Endodermal cell (in vitro differentiated cells): Measurements from ENCODE around the gene GNB1. TPM values are rescaled to one million over a fixed set of nuclear protein-coding genes. Genes with fewer than 3 reads are reported as not detected.

Experiments
- DNase-seq: peaks from one replicate; pipeline ENCODE4 v3.0.0-alpha.2; 2017
- H3K27ac ChIP-seq: 2 replicates; pipeline ENCODE4 v1.5.1; 2013; ENCODE audit warnings: mild to moderate bottlenecking, low read depth, low read length, moderate library complexity
- H3K27me3 ChIP-seq: 2 replicates; pipeline ENCODE4 v1.6.1; 2013; ENCODE audit warnings: mild to moderate bottlenecking, low read length, moderate library complexity; ENCODE audit not compliant: insufficient read depth, control insufficient read depth, poor library complexity, severe bottlenecking
- H3K36me3 ChIP-seq: 2 replicates; pipeline ENCODE4 v1.7.0; 2013; ENCODE audit warnings: mild to moderate bottlenecking, low read length, moderate library complexity; ENCODE audit not compliant: control insufficient read depth, insufficient read depth
- H3K4me1 ChIP-seq: one replicate; pipeline ENCODE4 v1.7.0; 2013; ENCODE audit warnings: low read length; ENCODE audit not compliant: control insufficient read depth, insufficient read depth
- H3K4me3 ChIP-seq: 2 replicates; pipeline ENCODE4 v1.5.1; 2013; ENCODE audit warnings: mild to moderate bottlenecking, low read length, moderate library complexity
- H3K9ac ChIP-seq: 2 replicates; pipeline ENCODE4 v1.6.1; 2013; ENCODE audit warnings: mild to moderate bottlenecking, low read length, moderate library complexity; ENCODE audit not compliant: poor library complexity, severe bottlenecking; ENCODE audit errors: extremely low read depth
- H3K9me3 ChIP-seq: 2 replicates; pipeline ENCODE4 v1.6.1; 2013; ENCODE audit warnings: mild to moderate bottlenecking, low read length, moderate library complexity; ENCODE audit not compliant: control insufficient read depth
- H3K27ac Mint-ChIP-seq: 2 replicates; pipeline ENCODE4 v1.8.0; 2020; ENCODE audit warnings: mixed read lengths
- H3K27me3 Mint-ChIP-seq: 2 replicates; pipeline ENCODE4 v1.8.0; 2021; ENCODE audit warnings: mild to moderate bottlenecking, mixed read lengths; ENCODE audit not compliant: insufficient read depth
- H3K36me3 Mint-ChIP-seq: 2 replicates; pipeline ENCODE4 v1.8.0; 2020; ENCODE audit warnings: low read depth, mixed read lengths
- H3K4me1 Mint-ChIP-seq: 2 replicates; pipeline ENCODE4 v1.8.0; 2020; ENCODE audit warnings: mixed read lengths
- H3K4me3 Mint-ChIP-seq: 2 replicates; pipeline ENCODE4 v1.8.0; 2020; ENCODE audit warnings: mild to moderate bottlenecking, moderate library complexity, mixed read lengths
- H3K9me3 Mint-ChIP-seq: 2 replicates; pipeline ENCODE4 v1.8.0; 2020; ENCODE audit warnings: mild to moderate bottlenecking, mixed read lengths
- CTCF ChIP-seq: fragments of 200-600 bp; sonication (generic); conservative IDR thresholded peaks from 2 replicates; pipeline ENCODE4 v1.5.0; 2021; ENCODE audit warnings: antibody characterized with exemption, mild to moderate bottlenecking
- WGBS, 2 experiments: methylation state at CpG; one replicate each; pipeline versions ENCODE4 v1.1.5 to v1.1.7; 2013; ENCODE audit warnings: missing lambda C conversion rate in 2 of 2, mixed read lengths in 1 of 2; ENCODE audit not compliant: insufficient coverage in 1 of 2, insufficient read length in 1 of 2; 5-methylcytosine and 5-hydroxymethylcytosine counted together
- total RNA-seq, 2 donors: library from RNA; stranded (reverse); fragmentation: NEBNext Ultra II Directional in 1 of 2; extraction: Animal tissue kit (Norgen Biotek cat#: 25700) in 1 of 2; gene quantifications; 2 replicates in 1 of 2; 3 replicates in 1 of 2; pipeline ENCODE4 v1.2.1, GENCODE V29; 2021

GNB1 gene
- total RNA-seq, 2 donors from 2014 or later = 369 to 371 TPM

GRCh38 chr1:1835546-1835945, 55.3 kb downstream of the GNB1 start:
- no peak overlapping the region for H3K27ac ChIP-seq
- no peaks in the 10 kb centered on the region for H3K27me3 ChIP-seq
- no peak for TF ChIP-seq CTCF
- H3K36me3 Mint-ChIP-seq = peaks cover 56% of the 10 kb centered on the region
- peaks cover 4% of the 10 kb centered on the region for H3K9me3 ChIP-seq
- peak overlapping the region; percentile 44 for H3K27ac Mint-ChIP-seq
- H3K9me3 Mint-ChIP-seq = no peaks in the 10 kb centered on the region
- DNase-seq = no peak
- H3K27me3 Mint-ChIP-seq = no peaks in the 10 kb centered on the region
- H3K4me1 Mint-ChIP-seq = peaks cover 16% of the 10 kb centered on the region
- peaks cover 3% of the 10 kb centered on the region for H3K4me1 ChIP-seq
- no peak overlapping the region for H3K4me3 Mint-ChIP-seq
- no peak overlapping the region for H3K9ac ChIP-seq
- peaks cover 78% of the 10 kb centered on the region for H3K36me3 ChIP-seq
- WGBS, 2 experiments = 84 to 96% methylated on average over 2 to 3 of the region's 3 CpGs
- no peak overlapping the region for H3K4me3 ChIP-seq

DNA sequence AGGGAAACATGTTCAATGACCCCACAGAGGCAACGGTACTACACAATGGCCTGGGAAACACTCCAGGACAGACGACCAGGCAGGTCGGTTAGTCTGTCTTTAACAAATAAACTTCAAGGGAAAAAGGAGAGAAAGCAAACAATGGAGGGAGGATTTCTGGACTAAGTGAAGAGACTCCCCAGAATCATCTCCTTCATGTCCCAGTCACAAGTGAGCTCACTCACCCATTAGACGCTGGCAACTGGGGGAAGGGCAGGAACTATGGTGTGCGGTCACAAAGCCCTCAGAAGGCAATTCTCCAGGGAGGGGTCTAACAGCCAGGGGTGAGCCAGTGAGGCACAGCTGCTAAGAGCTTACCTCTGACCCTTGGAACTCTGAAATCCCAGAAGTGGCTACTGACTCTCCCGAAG, 57.0 kb downstream of the GNB1 start:
- Histone ChIP-seq H3K9ac (no peak overlapping the region), H3K4me3 (no peak overlapping the region), H3K9me3 (peaks cover 3% of the 10 kb centered on the region), H3K4me1 (peaks cover 3% of the 10 kb centered on the region), H3K27me3 (no peaks in the 10 kb centered on the region), H3K27ac (peak overlapping the region; percentile 2), H3K36me3 (peaks cover 80% of the 10 kb centered on the region)
- Mint-ChIP-seq H3K9me3 (no peaks in the 10 kb centered on the region), H3K27ac (peak overlapping the region; percentile 64), H3K36me3 (peaks cover 60% of the 10 kb centered on the region), H3K4me1 (peaks cover 16% of the 10 kb centered on the region), H3K4me3 (no peak overlapping the region), H3K27me3 (no peaks in the 10 kb centered on the region)
- TF ChIP-seq CTCF = no peak
- no peak for DNase-seq
- 78 to 89% methylated on average over 4 to 6 of the region's 6 CpGs for WGBS, 2 experiments

- peaks cover 16% of the 10 kb centered on the region for H3K4me1 Mint-ChIP-seq
- Histone ChIP-seq H3K4me3 (no peak overlapping the region), H3K9me3 (no peaks in the 10 kb centered on the region), H3K4me1 (peaks cover 3% of the 10 kb centered on the region), H3K9ac (no peak overlapping the region), H3K36me3 (peaks cover 79% of the 10 kb centered on the region), H3K27ac (peak overlapping the region; percentile 2), H3K27me3 (no peaks in the 10 kb centered on the region)
- 94 to 97% methylated on average over 10 of the region's 10 CpGs for WGBS, 2 experiments
- H3K4me3 Mint-ChIP-seq = no peak overlapping the region
- no peaks in the 10 kb centered on the region for H3K9me3 Mint-ChIP-seq
- no peak for DNase-seq
- H3K36me3 Mint-ChIP-seq = peaks cover 58% of the 10 kb centered on the region
- no peaks in the 10 kb centered on the region for H3K27me3 Mint-ChIP-seq
- TF ChIP-seq CTCF = no peak
- peak overlapping the region; percentile 64 for H3K27ac Mint-ChIP-seq
These were observed 57.4 kb downstream of the GNB1 start for GRCh38 chr1:1833456-1833855.
